ENCODE measurements around the gene RGSL1. TPM values are rescaled to one million over a fixed set of nuclear protein-coding genes. Genes with fewer than 3 reads are reported as not detected.
A peak's percentile ranks its signal among the peaks of the same experiment; 100 is the strongest.

Gene RGSL1
- total and polyA plus RNA-seq, 9 of the 15 experiments (the other 6 are each of a cell fraction or from before 2014, with no cell fraction given), result 0.03 TPM; not detected in 8

- TF ChIP-seq, protein P1, sequence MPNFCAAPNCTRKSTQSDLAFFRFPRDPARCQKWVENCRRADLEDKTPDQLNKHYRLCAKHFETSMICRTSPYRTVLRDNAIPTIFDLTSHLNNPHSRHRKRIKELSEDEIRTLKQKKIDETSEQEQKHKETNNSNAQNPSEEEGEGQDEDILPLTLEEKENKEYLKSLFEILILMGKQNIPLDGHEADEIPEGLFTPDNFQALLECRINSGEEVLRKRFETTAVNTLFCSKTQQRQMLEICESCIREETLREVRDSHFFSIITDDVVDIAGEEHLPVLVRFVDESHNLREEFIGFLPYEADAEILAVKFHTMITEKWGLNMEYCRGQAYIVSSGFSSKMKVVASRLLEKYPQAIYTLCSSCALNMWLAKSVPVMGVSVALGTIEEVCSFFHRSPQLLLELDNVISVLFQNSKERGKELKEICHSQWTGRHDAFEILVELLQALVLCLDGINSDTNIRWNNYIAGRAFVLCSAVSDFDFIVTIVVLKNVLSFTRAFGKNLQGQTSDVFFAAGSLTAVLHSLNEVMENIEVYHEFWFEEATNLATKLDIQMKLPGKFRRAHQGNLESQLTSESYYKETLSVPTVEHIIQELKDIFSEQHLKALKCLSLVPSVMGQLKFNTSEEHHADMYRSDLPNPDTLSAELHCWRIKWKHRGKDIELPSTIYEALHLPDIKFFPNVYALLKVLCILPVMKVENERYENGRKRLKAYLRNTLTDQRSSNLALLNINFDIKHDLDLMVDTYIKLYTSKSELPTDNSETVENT (CRISPR knock-in tag; IDR thresholded peaks at IDR 0.05), result no peak
- no peak for TF ChIP-seq TFAM (CRISPR knock-in tag; conservative IDR thresholded peaks at IDR 0.05)
These were observed 84.0 kb downstream of the RGSL1 start (continued) for GRCh38 chr1:182533896-182534295.

DNA sequence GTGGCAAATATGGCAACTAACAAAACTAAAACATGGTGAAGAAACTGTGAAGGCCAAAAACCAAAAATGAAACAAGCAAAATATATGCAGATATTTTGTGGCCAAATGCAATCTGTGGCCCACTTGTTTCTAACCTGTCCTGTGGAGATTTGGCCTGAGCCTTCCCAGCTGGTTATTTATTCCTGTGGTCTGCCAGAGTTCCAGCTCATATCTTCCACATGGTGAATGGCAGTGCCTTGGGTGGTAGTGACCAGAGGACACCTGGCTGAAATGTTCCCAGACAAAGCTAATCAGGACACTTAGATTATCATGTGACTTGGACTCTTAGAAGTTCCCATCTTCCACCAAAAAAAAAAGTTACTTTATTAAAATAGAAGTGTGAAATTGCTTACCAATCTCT, 99.4 kb downstream of the RGSL1 start:
- Histone ChIP-seq H3K9me3 (replicated peaks; ENCODE audit: control insufficient read depth, insufficient read depth, low read depth, low read length) (no peaks in the 10 kb centered on the region), H3K4me3 (no peak overlapping the region), H3K4me2 (ENCODE audit: insufficient read depth, low read length) (no peak overlapping the region), H3K9ac (ENCODE audit: insufficient read depth in 1 of 2, low read depth in 2 of 2, low read length in 2 of 2) (no peak overlapping the region), H3K79me2 (ENCODE audit: control insufficient read depth, insufficient read depth, low read length) (no peaks in the 10 kb centered on the region), H3K9me1 (ENCODE audit: control insufficient read depth, insufficient read depth, low read length) (no peaks in the 10 kb centered on the region), H3K27ac (ENCODE audit: extremely low read depth, low read depth, low read length) (no peak overlapping the region), H2AFZ (ENCODE audit: low read depth, low read length) (no peak overlapping the region), H3K4me1 (replicated peaks in 1 of 2; ENCODE audit: control insufficient read depth in 2 of 2, insufficient read depth in 2 of 2, low read length in 2 of 2) (no peaks in the 10 kb centered on the region), H3K27me3 (ENCODE audit: control insufficient read depth in 2 of 2, insufficient read depth in 2 of 2, low read length in 2 of 2) (peaks cover 0 to 21% of the 10 kb centered on the region in 2 experiments; a peak in 4 of 5 replicates), H3K36me3 (ENCODE audit: control insufficient read depth, insufficient read depth, low read length) (no peaks in the 10 kb centered on the region), H4K20me1 (replicated peaks; ENCODE audit: control insufficient read depth, insufficient read depth, low read length) (no peaks in the 10 kb centered on the region)
- in situ Hi-C loops (cut with MboI) (no loop called here), intact Hi-C loops (cut with micrococcal nuclease) (no loop called here)
- ChIA-PET CTCF (ENCODE audit: low intra/inter-chr PET ratio) (no interaction called here), POLR2A (interaction anchor here (0.7 to 1.1 kb wide), 2 partner anchors 57 to 1206 kb away, joined by 3 read pairs; no protein-coding TSS in a partner anchor)
- no TSS peak for BruUV-seq (replicated peaks)
- TF ChIP-seq, protein P2, sequence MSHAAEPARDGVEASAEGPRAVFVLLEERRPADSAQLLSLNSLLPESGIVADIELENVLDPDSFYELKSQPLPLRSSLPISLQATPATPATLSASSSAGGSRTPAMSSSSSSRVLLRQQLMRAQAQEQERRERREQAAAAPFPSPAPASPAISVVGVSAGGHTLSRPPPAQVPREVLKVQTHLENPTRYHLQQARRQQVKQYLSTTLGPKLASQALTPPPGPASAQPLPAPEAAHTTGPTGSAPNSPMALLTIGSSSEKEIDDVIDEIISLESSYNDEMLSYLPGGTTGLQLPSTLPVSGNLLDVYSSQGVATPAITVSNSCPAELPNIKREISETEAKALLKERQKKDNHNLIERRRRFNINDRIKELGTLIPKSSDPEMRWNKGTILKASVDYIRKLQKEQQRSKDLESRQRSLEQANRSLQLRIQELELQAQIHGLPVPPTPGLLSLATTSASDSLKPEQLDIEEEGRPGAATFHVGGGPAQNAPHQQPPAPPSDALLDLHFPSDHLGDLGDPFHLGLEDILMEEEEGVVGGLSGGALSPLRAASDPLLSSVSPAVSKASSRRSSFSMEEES (CRISPR knock-in tag; IDR thresholded peaks at IDR 0.05), result peak; percentile 48
- TF ChIP-seq, protein P3, sequence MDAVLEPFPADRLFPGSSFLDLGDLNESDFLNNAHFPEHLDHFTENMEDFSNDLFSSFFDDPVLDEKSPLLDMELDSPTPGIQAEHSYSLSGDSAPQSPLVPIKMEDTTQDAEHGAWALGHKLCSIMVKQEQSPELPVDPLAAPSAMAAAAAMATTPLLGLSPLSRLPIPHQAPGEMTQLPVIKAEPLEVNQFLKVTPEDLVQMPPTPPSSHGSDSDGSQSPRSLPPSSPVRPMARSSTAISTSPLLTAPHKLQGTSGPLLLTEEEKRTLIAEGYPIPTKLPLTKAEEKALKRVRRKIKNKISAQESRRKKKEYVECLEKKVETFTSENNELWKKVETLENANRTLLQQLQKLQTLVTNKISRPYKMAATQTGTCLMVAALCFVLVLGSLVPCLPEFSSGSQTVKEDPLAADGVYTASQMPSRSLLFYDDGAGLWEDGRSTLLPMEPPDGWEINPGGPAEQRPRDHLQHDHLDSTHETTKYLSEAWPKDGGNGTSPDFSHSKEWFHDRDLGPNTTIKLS (IDR thresholded peaks at IDR 0.05; ENCODE audit: borderline replicate concordance, low read depth), result no peak
- TF ChIP-seq, protein P4, sequence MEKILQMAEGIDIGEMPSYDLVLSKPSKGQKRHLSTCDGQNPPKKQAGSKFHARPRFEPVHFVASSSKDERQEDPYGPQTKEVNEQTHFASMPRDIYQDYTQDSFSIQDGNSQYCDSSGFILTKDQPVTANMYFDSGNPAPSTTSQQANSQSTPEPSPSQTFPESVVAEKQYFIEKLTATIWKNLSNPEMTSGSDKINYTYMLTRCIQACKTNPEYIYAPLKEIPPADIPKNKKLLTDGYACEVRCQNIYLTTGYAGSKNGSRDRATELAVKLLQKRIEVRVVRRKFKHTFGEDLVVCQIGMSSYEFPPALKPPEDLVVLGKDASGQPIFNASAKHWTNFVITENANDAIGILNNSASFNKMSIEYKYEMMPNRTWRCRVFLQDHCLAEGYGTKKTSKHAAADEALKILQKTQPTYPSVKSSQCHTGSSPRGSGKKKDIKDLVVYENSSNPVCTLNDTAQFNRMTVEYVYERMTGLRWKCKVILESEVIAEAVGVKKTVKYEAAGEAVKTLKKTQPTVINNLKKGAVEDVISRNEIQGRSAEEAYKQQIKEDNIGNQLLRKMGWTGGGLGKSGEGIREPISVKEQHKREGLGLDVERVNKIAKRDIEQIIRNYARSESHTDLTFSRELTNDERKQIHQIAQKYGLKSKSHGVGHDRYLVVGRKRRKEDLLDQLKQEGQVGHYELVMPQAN (IDR thresholded peaks at IDR 0.05; ENCODE audit: borderline replicate concordance), result no peak
- no peak for TF ChIP-seq TEAD1 (CRISPR knock-in tag; IDR thresholded peaks at IDR 0.05)
- ATAC-seq, result no peak
- no peak for DNase-seq (ENCODE audit: extremely low read depth in 1 of 4, low spot score in 3 of 4)
- no peak for FAIRE-seq
